NCI-H2029 treated with DMSO at 0.1 percent for 48 hours (cell line): ENCODE measurements around the gene PDE6H.

Source experiments
- DNase-seq: peaks from one replicate; lab custom pipeline; 2025; lab: John Stamatoyannopoulos, UW

Gene PDE6H

DNA sequence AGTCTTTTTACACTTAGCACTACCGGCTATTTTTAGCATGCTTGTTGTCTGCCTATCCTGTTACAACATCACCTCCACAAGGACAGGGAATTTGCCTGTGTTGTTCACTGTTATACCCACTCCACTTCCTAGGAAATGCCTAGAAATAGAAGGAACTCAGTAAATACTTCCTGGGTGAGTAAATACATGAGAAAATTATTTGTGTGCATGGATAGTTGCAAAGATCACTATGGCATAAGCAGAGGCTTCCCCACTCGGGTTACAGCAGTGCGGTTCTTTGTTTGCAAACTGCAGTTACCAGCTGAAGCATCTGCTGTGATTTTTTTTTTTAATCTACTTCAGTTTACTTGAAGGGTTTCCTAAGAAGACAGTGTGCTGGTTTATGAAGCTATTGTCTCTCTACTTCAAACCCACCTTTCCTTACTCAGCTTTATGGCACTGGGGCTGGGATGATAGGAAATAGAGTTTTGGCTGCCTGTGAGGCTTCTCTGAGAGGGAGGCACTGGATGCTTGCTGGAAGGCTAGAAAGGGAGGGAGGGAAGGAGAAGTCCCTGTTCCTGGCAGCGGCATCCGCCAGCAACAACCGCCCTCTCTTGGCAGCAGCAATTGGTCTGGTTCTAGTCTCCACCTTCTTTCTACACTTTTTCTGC, 29.0 kb downstream of the PDE6H start:
- DNase-seq = no peak

GRCh38 chr12:15004421-15004820, 31.6 kb downstream of the PDE6H start:
- no peak for DNase-seq

DNA sequence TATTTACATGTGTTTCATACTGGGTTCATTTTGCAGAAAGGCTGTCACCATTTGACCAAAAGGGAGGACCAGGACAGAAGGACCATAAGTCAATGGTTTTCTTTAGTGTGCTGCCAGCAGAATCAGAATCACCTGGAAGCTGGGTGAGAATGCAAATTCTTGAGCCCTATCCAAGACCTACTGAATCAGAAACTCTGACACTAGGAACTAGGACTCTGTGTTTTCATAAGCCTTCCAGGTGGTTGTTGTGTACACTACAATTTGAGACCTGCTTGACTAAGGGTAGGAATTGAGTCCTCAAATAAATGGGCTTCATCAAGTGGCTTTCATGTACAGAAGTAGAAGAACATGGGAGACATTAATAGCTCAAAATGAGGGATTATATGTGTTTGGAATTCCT, 32.2 kb downstream of the PDE6H start:
- DNase-seq = no peak

GRCh38 chr12:15007551-15007950, 34.7 kb downstream of the PDE6H start:
- DNase-seq = no peak

GRCh38 chr12:15011162-15011561, 38.3 kb downstream of the PDE6H start:
- no peak for DNase-seq

GRCh38 chr12:15013634-15014179, 40.9 kb downstream of the PDE6H start:
- no peak for DNase-seq

DNA sequence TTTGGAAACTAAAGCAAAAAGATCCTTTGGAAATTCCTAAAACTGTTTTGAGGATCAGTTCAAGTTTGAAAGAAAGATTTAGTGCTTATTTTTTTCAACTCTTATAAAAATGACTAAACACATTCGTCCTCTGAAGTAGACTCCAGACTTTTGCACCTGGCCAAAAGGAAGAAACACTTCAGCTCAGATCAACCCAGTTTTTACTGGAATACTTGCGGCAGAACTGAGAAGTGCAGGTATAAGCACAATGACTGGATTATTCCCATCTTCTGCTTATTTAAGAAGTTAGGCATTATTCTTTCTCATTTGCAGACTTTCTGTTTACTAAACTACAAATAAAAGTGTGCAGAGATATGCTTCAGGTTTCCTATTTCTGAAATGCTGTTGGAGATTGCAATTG, 41.9 kb downstream of the PDE6H start:
- DNase-seq = no peak

- no peak for DNase-seq
Observed at GRCh38 chr12:15015121-15015520, 42.3 kb downstream of the PDE6H start.

DNA sequence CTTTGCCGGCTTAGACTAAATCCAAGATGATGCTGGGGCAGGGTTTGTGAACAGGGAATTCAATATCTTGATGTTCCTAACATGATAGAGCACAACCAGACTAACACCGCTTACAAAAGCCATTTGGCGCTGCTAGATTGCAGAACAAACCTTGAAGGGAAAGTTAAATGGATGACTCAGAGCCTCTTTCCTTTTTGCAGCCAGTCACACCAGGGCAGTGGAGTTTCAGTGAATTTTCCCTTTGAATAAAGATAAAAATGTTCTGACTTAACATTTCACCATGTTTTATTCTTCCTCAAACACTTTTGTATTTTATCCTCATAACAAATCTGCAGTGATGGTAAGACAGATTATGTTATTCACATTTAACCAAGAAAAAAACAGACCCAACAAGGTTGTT, 47.3 kb downstream of the PDE6H start:
- DNase-seq = no peak
